GM13976 (cell line): Measurements from ENCODE around the gene U2SURP.
A peak's percentile ranks its signal among the peaks of the same experiment; 100 is the strongest.
"Not testable (repeated sequence)": the region's sequence is repeated elsewhere in the genome, so short reads cannot be mapped to it uniquely, and the experiment has no call there.

Experiments used
- DNase-seq: peaks from one replicate; pipeline ENCODE4 v3.0.0; 2012; ENCODE audit warnings: low spot score
- in situ Hi-C: fragments of 300-500 bp; cut with MboI; formaldehyde crosslinking; loops from one replicate; pipeline ENCODE4 v1.12.0; 2022; ENCODE audit warnings: low sequenced_read_pairs, mixed read lengths, inconsistent platforms; ENCODE audit not compliant: unreplicated experiment
- TF ChIP-seq, protein P1 (sequence below): IDR thresholded peaks from 2 replicates; pipeline ENCODE4 v1.5.1; 2012; ENCODE audit warnings: borderline replicate concordance, mild to moderate bottlenecking; ENCODE audit not compliant: insufficient read depth; ENCODE audit errors: extremely low read depth, missing control alignments, control extremely low read depth

The U2SURP gene

DNA sequence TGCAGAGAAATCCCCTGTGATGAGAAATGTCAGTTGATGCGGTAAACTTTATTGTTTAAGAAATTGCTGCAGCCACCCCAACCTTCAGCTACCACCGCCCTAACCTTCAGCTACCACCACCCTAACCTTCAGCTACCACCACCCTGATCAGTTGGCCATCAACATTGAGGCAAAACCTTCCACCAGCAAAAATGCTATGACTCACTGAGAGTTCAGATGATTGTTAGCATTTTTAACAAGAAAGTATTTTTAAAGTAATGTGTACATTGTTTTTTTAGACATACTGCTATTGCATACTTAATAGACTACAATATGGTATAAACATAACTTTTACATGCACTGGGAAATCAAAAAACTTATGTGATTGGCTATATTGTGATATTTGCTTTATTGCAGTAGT, 30.0 kb downstream of the U2SURP start:
- DNase-seq = no peak
- in situ Hi-C loops = no loop called here
- TF ChIP-seq, protein P1, sequence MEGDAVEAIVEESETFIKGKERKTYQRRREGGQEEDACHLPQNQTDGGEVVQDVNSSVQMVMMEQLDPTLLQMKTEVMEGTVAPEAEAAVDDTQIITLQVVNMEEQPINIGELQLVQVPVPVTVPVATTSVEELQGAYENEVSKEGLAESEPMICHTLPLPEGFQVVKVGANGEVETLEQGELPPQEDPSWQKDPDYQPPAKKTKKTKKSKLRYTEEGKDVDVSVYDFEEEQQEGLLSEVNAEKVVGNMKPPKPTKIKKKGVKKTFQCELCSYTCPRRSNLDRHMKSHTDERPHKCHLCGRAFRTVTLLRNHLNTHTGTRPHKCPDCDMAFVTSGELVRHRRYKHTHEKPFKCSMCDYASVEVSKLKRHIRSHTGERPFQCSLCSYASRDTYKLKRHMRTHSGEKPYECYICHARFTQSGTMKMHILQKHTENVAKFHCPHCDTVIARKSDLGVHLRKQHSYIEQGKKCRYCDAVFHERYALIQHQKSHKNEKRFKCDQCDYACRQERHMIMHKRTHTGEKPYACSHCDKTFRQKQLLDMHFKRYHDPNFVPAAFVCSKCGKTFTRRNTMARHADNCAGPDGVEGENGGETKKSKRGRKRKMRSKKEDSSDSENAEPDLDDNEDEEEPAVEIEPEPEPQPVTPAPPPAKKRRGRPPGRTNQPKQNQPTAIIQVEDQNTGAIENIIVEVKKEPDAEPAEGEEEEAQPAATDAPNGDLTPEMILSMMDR = no peak

DNA sequence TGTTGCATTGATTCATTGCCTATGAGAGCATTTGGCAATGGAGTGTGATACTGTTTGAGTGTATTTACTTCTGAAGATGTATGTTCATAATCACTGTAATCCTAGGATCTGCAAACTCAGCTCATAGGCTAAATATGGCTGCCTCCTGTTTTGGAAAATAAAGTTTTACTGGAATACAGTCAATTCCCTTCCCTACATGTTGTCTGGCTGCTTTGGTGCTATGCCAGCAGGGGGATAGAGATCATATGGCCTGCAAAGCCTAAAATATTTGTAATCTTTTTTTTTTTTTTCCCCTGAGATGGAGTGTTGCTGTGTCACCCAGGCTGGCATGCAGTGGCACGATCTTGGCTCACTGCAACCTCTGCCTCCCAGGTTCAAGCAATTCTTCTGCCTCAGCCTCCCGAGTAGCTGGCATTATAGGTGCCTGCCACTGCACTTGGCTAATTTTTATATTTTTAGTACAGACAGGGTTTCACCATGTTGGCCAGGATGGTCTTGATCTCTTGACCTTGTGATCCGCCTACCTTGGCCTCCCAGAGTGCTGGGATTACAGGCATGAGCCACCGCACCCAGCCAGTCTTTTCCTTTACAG, 30.5 kb downstream of the U2SURP start:
- DNase-seq, in situ Hi-C loops: not testable (repeated sequence)

DNA sequence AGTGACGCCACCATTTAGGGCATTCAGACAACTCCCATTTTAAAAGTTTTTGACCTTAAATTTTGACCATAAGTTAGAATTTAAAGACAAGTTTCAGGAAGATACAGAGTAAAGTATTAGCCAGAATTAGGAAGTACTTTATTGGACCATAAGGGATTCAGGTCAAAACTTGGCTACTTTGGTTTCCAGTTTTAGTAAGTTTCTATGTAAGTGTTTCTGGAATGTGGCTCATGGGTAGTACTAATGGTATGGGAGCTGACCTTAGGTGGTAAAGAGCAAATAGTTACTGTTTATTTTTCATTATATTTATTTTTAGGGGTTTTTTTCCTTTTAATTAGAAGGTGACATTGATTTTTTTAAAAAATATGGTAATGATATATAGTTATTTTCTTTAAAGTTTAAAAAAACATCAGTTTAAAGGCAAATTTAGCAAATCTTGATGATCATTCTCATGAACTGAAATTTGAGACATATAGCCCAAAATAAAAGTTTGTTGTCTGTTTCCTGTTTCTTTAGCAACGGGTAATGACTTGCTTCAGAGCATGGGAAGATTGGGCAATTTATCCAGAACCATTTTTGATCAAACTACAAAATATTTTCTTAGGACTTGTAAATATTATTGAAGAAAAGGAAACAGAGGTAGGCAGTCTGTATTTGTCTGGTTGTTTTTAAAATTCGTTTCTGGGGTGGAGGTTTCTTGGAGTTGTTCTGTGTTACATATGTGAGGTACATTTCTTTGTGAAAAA, 34.3 kb downstream of the U2SURP start:
- DNase-seq = no peak
- in situ Hi-C loops = no loop called here
- TF ChIP-seq, protein P1 = no peak

DNA sequence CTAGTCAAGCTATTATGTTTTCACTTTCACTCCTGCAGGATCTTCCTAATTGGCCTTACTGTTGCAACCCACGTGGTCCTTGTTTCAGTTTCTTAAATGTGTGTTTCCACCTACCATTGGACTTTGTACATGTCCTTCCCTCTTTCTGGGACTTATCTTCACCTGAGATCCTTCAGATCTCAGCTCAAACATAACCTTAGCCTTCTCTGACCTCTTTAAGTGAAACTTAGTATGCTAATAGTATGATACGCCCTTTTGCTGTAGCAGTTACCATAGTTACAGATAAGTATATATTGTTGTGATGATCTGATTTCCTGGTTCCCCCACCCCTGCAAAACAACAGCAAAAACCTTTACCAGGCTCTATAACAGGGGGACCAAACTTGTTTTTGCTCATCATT, 35.2 kb downstream of the U2SURP start:
- in situ Hi-C loops = no loop called here
- TF ChIP-seq, protein P1 = no peak
- no peak for DNase-seq

DNA sequence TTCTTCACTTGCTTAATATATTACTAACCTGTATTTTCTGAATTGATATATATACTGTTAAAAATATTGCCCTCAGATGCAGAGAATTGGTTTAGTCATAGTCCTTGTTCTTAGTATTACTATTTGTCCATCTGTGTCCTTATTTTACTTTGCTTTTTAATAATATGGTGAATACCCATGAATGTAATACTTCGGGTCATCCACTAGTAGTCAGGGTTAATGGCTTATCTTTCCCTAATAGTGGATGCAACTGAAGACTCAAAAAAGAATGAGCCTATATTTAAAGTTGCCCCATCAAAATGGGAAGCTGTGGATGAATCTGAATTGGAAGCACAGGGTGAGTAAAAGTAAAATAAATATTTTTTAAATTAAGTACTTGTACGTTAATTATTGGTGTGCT, 36.5 kb downstream of the U2SURP start:
- TF ChIP-seq, protein P1 = no peak
- no peak for DNase-seq
- in situ Hi-C loops = no loop called here

DNA sequence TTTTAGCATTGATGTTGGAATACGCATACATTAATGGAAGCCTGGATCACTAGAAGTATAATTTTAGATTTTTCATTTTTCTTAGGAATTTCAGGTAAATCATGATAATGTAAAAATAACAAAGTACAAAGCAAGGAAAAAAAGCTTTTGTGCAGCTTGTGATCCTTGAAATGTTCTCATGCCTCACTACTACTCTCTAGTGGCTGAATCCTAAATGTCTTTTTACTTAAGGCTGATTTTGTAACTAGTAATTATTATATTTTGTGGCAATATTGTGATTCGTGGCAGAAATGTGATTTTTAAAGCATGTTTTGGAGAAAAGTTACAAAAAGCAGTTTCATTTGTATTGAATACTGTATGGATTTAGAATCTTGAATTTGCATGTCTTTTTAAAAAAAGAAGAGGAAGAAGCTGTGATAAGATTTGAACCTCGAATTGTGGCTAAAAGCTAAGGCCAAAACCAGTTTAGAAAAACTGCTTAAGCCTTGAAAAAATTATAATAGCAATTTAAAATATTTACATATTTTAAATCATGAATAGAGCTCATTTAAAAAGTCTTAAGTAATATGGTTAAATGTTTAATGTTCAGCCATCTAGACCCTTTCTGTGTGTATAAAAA, 39.0 kb downstream of the U2SURP start:
- in situ Hi-C loops = no loop called here
- DNase-seq = no peak
- TF ChIP-seq, protein P1 = peak; percentile 13

DNA sequence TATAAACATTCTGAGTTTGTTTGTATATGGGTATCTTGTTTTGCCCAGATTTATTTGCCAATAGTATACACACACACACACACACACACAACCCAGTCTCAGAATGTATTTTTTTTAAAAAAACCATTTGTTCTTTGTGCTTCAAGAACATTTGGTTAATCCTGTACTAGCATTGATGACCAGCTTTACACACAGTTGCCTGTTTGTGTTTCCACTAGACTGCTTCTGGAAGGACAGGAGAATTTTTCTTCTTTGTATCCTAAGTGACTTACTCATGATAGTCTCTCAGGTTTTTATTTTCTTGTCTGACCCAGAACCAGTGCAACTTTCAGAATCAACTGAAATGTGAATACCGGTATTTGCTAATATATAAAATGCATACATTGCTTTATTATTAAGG, 40.5 kb downstream of the U2SURP start:
- in situ Hi-C loops = no loop called here
- TF ChIP-seq, protein P1 = no peak
- no peak for DNase-seq
